ENCODE data around the gene C3orf49.

Gene C3orf49

DNA sequence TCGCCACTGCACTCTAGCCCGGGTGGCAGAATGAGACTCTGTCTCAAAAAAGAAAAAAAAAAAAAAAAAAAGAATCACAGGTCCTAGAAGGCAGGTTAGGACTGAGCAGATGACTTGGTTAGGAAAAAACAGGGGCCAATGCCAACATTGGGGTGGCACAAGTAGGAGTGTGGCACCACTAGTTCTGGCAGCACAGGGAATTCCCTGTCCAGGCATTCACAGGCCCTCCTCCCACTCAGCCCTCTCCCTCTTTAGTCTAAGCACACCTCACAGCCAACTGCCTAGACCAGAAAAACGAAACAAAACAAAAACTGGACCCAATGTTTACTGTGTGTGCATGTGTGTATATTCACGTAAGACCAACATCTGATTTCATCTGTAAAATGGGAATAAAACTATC is 34.0 kb downstream of the C3orf49 start:
- DNase-seq = no peak

DNA sequence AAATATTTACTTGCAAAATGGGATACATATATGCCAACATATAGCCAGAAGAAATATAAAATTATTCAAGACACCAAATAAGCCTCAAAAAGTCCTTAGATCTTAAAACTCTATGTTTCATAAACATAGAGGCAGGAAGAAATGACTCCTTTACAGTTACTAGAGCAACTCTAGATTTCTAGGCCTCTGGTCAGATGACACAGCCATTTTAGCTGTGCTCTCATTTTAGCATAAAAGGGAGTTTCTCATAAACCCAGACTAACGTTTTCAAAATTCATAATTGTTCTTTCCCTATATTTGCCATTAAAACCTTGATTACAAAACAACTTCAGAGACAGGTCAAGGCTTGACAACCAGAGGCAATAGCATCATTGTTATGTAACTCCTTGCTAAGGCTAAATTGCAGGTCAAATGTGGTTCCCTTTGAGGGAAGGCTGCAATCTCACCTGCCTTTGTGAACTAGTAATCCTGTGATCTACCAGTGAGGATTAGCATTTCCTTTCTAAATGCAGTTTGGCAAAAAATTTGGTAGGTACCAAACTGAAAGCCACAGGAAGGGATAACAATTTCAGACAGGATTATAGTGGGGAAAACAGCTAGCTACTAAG is 36.3 kb downstream of the C3orf49 start:
- DNase-seq = no peak

DNA sequence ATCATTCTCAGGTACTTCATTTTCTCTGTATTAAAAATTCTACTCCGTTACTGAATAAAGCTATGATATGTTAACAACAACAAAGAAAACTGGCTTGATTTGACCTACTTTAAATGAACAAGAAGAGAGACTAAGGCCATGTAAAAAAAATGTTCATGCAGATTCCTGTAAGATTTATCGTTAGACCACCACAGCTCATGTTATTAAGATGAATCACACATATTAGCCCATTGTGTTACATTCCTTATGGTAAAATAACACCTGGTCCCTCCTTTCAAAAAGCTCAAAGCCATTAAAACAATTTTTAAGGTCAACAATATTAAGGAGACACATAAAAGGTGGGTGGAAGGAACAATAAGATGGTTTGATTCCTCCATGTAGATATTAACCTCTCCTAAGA is 38.2 kb downstream of the C3orf49 start:
- DNase-seq = no peak

DNA sequence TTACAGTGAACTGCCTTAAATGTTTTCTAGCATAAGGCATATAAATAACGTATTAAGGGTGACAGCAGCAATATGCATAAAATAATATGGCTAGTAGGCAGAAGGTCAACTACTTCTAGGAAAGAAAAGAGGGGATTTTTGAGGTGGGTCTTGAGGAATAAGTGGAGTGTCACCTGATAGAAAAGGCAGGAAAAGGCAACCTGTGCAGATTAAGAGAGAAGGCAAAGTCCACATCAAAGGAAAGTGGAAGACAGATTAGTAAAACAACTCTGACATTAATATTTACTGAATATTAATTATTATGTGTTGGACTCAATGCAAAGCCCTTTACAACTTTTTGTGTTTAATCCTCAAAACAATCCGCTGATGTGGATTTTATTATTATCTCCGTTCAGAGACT is 41.7 kb downstream of the C3orf49 start:
- DNase-seq = no peak

DNA sequence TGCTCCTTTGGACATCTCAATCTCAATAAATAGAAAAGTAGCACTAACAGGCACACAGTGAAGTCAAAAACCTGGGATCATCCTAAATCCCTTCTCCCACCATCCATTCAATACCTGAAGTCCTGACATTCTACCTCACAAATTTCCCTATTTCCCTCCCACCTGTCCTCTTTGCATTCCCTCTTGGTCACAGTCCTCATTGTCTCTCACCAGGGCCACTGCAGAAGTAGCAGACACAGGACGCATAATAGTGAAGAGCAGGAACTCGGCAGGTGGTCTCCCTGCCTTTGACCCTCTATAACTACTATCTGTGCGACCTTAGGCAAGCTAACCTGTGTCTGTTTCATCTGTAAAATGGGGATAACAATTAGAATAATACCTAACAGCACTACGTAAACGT is 42.2 kb downstream of the C3orf49 start:
- DNase-seq = no peak

DNA sequence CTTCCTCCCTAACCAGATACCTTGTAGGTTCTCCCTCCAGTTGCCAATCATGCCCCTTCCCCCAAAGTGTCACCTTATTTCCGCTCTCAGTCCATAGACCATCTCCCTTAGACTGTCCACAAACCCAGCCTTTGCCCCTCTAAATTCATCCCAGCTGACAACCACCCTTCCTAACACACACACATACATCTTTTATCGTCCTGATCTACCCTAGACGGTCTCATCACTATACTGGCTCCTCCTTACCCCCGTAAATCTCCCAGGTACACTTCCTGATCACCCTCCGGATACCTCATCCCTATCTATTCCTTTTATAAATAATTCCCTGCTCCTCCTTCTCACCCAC is 43.7 kb downstream of the C3orf49 start:
- DNase-seq = no peak

DNA sequence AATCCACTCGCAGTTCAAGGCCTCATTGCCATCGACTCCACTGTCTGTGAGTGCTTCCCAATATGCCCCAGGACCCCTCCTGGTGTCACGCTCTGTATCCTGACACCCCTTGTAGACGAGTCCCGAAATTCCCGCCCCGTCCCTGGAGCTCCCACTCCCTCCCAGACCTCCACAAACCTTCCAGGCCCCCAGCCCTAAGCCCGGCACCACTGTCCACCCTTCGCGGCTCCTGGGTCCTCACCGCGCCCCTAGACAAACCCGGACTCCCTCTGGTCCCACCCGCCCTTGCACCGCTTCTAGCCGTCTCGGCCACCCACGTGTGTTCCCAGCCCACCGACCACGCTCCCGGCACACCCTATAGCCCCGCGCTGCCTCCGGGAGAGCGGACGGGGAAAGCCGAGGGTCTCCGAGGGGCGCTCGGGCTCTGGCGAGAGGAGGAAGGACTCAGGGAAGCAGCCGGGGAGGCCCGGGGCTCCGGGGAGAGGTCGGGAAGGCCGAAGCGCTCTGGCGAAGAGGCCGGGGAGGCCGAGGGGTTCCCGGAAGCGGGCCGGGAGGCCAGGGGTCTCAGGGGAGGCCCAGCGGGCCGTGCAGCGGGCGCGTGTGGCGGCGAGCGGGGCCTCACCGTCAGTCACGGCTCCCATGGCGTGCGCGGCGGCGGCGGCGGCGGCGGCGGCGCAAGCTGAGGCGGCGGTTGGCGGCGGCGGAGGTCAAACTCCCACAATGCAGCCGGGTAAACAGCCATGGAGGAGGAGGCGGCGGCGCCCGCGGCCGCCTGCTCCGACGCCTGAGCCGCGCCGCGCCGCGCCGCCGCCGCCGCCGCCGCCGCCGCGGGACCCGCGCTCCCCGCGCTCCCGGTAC is 44.3 kb downstream of the C3orf49 start, which contains the start of the genes ATXN7 and THOC7:
ATXN7 (plus strand) TSS at position 718 of the 858 bp plus-strand sequence. CDS start 48,732 bp downstream, outside the sequence.
THOC7 (minus strand) TSS at position 656 of the 858 bp plus-strand sequence; CDS start at position 641, 15 bp downstream.
- no peak for DNase-seq

DNA sequence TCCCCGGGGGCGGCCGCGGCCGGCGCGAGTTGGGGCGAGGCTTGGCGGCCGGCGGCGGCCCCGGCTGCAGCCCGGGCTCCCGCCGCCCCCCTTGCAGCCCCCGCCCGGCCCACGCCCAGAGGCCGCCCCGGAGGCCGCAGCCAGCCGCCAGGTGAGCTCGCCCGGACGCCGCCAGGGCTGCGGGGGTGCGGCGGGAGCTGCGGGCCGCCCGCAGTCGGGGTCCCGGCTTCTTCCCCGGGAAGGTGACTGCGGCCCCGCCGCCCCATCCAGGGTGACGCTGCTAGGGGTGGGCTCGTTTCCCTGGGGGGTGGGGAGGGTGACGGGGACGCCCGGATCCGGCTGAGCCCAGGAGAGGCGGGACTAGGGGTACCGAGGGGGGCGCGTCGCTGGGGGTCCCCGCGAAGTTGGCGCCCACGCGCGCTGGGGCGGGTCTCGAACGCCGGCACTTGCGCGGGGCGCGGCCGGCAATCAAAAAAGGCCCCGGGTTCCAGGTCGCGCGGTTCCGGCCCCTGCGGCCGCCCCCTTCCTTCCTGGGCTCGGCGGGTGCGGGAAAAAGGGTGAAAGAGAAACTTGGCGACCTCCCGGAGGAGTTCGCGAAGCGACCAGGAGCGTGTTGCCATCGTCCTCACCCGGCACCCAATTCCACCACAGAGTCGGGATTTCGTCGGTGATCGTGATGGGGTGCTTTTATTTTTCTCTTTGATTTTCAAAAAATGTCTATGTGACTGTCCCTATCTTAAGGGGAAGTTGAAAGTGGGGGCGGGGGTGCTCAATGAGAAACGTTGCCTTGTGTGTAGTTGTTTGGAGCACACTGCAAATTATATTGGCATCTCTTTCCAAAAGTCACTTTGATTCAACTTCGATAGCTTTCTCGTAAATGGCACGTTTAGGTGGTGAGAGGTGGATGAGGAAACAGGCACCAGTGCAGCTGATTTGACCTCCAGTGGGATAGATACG is 45.2 kb downstream of the C3orf49 start:
- no peak for DNase-seq

DNA sequence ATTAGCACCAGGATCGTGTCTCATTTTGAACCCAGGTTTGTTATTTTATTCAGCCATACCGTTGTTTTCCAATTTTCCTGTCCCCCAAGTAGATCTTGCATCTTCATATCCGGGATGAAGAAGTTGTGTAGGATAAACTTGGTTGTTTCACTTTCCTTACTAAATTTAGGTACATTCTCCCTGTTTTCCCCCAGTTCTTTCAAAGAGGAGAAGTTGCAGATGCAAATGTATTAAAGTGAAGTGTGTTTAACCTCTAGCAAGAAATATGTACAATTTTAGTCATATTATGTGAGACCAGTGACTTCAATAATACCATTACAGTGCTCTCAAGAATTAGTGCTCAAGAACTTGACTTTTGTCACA is 45.8 kb downstream of the C3orf49 start:
- DNase-seq = no peak

DNA sequence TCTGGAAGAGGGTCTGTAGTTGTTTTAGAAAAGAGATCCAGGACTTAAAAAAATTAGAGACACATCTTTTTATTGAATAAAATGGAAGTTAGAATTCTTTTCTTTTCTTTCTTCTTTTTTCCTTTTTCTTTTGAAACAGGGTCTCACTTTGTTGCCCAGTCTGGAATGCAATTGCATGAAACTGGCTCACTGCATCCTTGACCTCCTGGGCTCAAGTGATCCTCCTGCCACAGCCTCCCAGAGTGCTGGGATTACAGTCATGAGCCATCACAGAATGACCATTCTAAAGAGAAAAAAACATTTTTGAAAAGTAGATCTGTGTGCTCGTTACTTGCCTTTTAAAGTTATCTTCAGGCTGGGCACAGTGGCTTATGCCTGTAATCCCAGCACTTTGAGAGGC is 48.1 kb downstream of the C3orf49 start:
- DNase-seq = no peak

DNA sequence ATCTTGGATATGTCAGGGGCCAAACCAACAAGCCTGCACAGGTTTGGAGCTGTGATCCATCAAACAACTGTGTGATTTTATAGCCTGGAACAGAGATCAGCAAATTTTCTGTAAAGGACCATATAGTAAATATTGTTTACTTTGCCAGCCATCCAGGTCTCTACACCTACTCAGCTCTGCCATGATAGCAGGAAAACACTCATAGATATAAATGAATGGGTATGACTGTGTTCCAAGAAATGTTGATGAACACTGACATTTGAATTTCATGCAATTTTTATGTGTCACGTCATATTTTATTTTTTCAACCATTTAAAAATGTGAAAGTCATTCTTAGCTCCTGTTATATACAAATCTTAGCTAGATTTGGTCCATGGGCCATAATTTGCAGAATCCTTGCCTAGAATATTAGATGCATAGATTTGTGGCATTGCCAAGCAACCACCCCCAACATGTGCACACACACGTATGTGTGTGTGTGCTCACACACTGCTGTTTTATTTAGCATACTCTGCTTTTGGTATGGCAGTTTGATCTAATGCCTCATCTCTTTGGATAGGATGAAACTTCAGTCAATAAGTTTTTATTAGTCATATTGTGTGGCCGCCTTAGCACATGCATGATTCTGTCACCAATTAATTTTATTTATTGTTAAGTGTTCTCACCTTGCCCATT is 51.0 kb downstream of the C3orf49 start:
- DNase-seq = no peak

DNA sequence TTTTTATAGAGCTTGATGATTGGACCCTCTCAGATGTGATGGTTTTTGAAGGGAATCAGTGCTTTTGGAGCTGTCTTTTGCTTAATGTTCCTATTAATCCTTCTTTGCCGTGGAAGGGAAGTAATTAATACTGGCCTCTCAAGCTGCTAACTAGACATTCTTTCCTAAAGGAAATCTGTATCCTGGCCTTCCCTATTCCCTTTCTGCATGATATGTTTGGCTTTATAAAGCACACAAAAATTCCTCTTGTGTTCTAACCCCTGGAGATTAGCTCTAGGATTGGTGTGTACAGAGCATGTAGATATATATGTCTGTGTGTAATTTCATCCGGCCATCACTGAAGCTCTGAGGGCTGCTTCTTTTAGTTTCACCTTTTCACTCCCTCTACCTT is 51.5 kb downstream of the C3orf49 start:
- DNase-seq = no peak

DNA sequence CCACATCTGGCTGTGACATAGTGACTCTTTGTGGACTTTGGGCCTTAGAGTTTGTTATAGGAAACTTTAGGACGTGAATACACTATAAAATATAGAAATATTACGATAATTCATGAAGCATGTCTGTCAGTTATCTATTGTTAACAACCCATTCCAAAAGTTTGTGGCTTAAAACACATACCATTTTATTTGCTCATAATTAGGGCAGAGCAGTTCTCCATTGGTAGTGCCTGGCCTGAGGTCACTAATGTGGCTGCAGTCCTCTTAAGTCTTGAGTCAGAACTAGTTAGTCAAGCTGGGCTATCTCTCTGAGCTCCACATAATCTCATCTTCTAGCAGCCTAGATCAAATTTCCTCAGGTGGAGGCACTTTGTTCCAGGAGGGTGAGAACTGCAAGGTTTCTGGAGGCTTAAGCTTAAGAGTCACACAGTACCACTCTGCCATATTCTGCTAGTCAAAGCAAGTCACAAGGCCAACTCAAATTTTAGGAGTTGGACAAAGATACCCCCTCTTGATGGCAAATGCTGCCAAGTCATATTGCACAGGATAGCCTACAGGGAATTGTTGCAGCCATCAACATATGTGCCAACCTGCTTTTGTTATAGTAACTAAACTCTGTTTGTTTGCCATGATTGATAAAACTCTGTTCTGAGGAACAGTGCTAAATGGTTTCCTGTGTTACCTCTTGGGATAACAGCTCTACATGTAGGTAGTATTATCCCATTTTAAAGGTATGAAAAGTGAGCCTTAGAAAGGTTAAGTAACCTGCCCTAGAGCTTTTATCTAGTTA is 53.2 kb downstream of the C3orf49 start:
- DNase-seq = no peak

DNA sequence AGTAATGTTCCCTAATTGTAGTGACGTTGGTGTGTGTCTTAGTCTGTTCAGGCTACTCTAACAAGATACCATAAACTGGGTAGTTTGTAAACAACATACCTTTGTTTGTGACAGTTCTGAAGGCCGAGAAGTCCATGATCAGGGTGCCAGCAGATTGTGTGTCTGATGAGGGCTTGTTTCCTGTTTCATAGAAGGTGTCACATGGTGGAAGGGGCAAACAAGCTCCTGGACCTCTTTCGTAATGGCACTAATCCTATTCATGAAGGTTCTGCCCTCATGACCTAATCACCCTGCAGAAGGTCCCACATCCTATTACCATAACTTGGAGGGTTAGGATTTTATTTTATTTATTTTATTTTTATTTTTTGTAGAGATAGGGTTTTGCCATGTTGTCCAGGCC is 55.7 kb downstream of the C3orf49 start:
- DNase-seq = no peak

DNA sequence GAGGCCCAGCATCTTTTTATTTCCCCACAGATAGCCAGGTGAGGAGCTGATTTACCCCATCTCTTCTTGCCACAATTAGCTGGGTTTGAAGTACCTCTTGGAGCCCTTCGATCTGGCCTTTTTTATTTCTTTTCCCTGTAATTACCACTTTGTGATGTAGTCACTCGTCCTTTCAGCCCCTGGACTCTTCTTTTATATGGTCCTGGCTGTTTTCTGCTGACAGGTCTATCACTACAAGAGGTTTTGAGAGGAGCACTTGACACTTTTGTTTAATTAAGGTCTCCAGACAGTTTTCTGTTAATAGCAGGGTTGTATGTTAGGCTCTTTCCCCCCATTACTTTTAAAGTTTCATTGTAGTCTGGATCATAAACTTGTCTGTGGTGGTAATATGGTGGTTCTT is 56.4 kb downstream of the C3orf49 start:
- DNase-seq = no peak

DNA sequence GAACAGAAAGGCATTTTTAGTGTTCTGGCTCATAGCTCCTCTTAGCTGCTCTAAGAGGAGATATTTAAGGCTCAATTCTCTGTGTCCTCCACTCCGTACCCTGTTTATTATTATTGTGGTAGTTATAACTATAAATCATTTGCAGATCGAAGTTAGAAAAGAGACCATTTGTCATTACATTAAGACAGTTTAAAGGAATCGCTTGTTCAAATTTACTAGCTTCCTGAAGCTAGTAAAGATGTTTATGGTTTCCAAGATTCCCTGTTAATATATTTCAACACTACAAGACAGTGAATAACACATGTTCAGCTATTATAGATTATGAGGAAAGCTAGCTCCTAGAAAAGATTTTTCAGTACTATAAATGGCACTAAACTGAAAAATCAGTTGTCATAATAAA is 57.2 kb downstream of the C3orf49 start:
- no peak for DNase-seq

DNA sequence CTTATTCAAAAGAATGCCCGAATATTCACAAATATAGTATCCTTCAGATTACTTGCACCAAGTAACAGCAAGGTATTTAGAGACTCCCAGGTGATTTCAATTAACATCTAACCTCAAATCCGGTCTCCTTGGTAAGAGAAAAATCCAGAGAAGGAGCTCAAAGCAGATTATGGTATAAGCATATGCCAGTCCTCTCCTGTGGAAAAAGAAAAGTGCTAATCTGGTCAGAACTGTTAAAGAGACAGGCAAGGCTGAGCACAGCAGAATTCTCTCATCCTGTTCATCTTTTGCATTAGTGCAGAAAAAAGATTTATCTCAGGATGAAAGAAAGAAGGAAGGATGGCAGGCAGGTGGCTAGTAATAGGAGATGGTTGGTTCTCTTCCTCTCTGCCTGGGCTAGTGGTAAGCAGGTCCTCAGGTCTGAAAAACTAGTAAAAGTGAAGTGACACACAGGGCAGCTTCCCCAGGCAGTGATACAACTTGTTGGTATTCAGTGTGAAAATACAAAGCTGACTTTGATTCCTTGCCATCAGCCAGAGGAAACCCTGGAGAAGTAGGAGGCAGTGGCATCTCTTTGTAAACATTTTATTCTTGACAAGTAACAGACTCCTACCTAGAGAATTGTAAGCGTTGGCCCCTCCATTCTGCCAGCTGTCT is 58.8 kb downstream of the C3orf49 start:
- no peak for DNase-seq

DNA sequence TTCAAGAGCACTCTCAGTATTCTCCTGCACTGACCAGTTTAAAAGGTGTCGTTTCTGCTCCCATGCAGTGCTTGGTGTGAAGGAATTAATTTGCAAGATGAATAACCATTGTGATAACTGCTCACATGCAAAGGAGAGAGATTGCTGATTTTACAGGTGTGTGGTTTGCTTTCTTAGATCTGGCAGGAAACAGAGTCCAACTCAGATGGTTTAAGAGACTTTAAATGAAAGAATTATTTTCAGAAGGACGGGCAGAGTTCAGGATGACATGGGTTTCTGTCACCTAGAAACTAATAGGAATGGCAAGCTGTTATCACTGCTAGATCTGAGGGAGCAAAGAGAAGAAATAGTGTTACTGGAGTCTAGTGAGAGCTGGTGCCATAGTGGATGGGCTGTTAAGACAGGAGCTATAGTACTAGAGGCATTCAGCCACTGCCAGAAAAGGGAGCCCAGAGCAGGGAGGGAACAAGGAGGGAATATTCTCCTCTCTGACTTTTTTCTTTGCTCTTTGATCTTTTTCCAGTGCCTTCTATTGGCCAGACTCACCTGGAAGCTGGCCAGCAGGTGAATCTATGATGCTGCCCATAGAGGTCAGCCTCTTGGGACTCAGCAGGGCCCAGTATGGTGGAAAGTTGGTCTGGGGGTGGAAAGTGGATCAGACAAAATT is 59.4 kb downstream of the C3orf49 start:
- DNase-seq = no peak

DNA sequence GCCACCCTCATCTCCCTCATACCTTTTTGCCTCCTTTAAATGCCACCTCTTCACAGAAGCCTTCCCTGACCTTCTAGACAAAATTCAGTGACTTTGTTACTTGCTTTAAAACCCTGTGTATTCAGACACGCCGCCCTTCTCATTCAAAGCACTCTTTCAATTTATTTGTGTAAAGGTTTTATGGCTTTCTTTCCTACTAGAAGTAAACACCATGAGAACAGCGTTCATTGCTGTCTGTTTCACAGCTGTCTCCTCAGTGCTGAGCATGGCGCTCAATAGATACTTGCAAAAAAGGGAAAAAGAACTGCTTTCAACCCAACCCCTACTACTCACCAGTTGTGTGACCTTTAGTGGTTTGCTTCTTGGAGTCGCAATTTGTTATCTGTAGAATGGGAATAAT is 61.6 kb downstream of the C3orf49 start:
- DNase-seq = no peak

DNA sequence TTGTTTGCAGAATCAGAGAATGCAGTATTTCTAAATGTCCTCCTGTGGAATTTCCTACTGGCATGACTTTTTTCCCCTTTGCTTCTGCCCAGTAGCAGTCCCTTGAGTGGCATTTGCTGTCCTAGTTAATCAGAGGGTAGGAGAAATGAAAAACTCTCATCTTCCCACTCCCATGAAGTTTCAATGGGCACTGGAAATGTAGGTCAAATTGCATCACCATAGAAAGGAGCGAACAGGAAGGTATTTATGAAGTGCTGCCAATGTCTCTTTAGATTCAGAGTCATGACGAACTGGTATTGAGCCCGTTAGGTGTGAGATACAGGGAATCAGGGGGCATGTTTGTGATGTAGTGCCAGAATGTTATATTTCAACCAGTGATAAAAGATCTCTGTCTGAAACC is 67.8 kb downstream of the C3orf49 start:
- no peak for DNase-seq

DNA sequence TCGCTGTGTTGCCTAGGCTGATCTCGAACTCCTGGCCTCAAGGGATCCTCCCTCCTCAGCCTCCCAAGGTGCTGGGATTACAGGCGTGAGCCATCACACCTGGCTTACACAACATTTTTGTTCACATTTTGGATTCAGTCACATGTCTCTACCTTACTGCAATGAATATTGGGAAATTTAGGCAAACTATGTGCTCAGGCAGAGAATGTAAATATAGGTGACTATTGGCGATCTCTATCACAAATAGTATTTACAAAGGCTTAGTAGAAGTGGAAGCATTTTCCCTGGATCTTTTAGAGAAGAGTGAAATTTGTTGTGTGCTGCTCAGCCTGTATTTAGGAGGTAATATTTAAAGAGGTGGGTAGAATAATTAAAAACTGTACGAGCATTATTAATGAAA is 72.4 kb downstream of the C3orf49 start:
- DNase-seq = no peak
